Raji (cell line): ENCODE data around the gene NTN4.

Experiments
- POLR2A ChIP-seq: IDR thresholded peaks from 2 replicates; pipeline ENCODE4 v1.6.1; 2011; ENCODE audit warnings: low read depth, low read length, control low read depth; ENCODE audit not compliant: insufficient read depth

NTN4 gene

GRCh38 chr12:95738024-95738611 lies 52.4 kb downstream of the NTN4 start:
- TF ChIP-seq POLR2A, result no peak

GRCh38 chr12:95736631-95737030 lies 53.9 kb downstream of the NTN4 start:
- TF ChIP-seq POLR2A, result no peak

- TF ChIP-seq POLR2A, result no peak
Observed at GRCh38 chr12:95733141-95733825, 57.3 kb downstream of the NTN4 start.

GRCh38 chr12:95731519-95731958 lies 59.0 kb downstream of the NTN4 start:
- TF ChIP-seq POLR2A, result no peak

- no peak for TF ChIP-seq POLR2A
Observed at GRCh38 chr12:95730457-95730856, 60.1 kb downstream of the NTN4 start.

GRCh38 chr12:95726903-95727302 lies 63.7 kb downstream of the NTN4 start:
- no peak for TF ChIP-seq POLR2A

GRCh38 chr12:95724767-95725166 lies 65.8 kb downstream of the NTN4 start:
- TF ChIP-seq POLR2A, result no peak

- no peak for TF ChIP-seq POLR2A
Observed at GRCh38 chr12:95723693-95724384, 66.7 kb downstream of the NTN4 start.

- no peak for TF ChIP-seq POLR2A
Observed at GRCh38 chr12:95721320-95721719, 69.2 kb downstream of the NTN4 start.

GRCh38 chr12:95720146-95720545 lies 70.4 kb downstream of the NTN4 start:
- no peak for TF ChIP-seq POLR2A

GRCh38 chr12:95718772-95719171 lies 71.8 kb downstream of the NTN4 start:
- no peak for TF ChIP-seq POLR2A

GRCh38 chr12:95718006-95718431 lies 72.5 kb downstream of the NTN4 start:
- no peak for TF ChIP-seq POLR2A

GRCh38 chr12:95717316-95717928 lies 73.1 kb downstream of the NTN4 start:
- no peak for TF ChIP-seq POLR2A

GRCh38 chr12:95715177-95715576 lies 75.4 kb downstream of the NTN4 start:
- no peak for TF ChIP-seq POLR2A

GRCh38 chr12:95712269-95712668 lies 78.3 kb downstream of the NTN4 start:
- TF ChIP-seq POLR2A, result no peak

- TF ChIP-seq POLR2A, result no peak
Observed at GRCh38 chr12:95710386-95710785, 80.2 kb downstream of the NTN4 start.
